Neural progenitor cell (in vitro differentiated cells): ENCODE measurements around the gene EP400. TPM values are rescaled to one million over a fixed set of nuclear protein-coding genes. Genes with fewer than 3 reads are reported as not detected.

Experiments
- DNase-seq: peaks from one replicate; pipeline ENCODE4 v3.0.0-alpha.2; 2016; ENCODE audit warnings: low spot score
- H2AFZ ChIP-seq: fragments of 200-600 bp; sonication (generic); replicated peaks from 2 replicates; pipeline ENCODE4 v1.6.1; 2016; ENCODE audit warnings: antibody characterized with exemption
- H3F3A ChIP-seq: fragments of 200-600 bp; sonication (generic); 2 replicates; pipeline ENCODE4 v1.6.1; 2016; ENCODE audit warnings: antibody characterized with exemption, low read depth
- H3K27ac ChIP-seq: fragments of 200-600 bp; sonication (generic); 2 replicates; pipeline ENCODE4 v1.5.1; 2016; ENCODE audit warnings: mild to moderate bottlenecking
- H3K27me3 ChIP-seq: fragments of 200-600 bp; sonication (generic); 2 replicates; pipeline ENCODE4 v1.6.1; 2016; ENCODE audit warnings: mild to moderate bottlenecking, moderate library complexity
- H3K36me3 ChIP-seq: fragments of 200-600 bp; sonication (generic); 2 replicates; pipeline ENCODE4 v1.5.1; 2016
- H3K4me1 ChIP-seq: fragments of 200-600 bp; sonication (generic); 2 replicates; pipeline ENCODE4 v1.6.1; 2016; ENCODE audit warnings: mixed run types
- H3K4me2 ChIP-seq: fragments of 200-600 bp; sonication (generic); 2 replicates; pipeline ENCODE4 v1.6.1; 2016
- H3K4me3 ChIP-seq: fragments of 200-600 bp; sonication (generic); 2 replicates; pipeline ENCODE4 v1.5.1; 2016
- H3K79me2 ChIP-seq: fragments of 200-600 bp; sonication (generic); 2 replicates; pipeline ENCODE4 v1.6.1; 2016; ENCODE audit warnings: low read depth
- H3K9ac ChIP-seq: fragments of 200-600 bp; sonication (generic); 2 replicates; pipeline ENCODE4 v1.6.1; 2016
- H3K9me3 ChIP-seq: fragments of 200-600 bp; sonication (generic); 2 replicates; pipeline ENCODE4 v1.5.1; 2016; ENCODE audit warnings: low read depth
- H4K20me1 ChIP-seq: fragments of 200-600 bp; sonication (generic); 2 replicates; pipeline ENCODE4 v1.6.1; 2016; ENCODE audit warnings: low read depth
- H3K27ac Mint-ChIP-seq: 3 replicates; pipeline ENCODE4 v1.8.0; 2021; ENCODE audit warnings: mixed read lengths
- H3K27me3 Mint-ChIP-seq: 2 replicates; pipeline ENCODE4 v1.8.0; 2022; ENCODE audit warnings: low read depth, mild to moderate bottlenecking, inconsistent platforms, moderate library complexity, mixed read lengths; ENCODE audit not compliant: insufficient read depth
- H3K36me3 Mint-ChIP-seq: 3 replicates; pipeline ENCODE4 v1.8.0; 2021; ENCODE audit warnings: mixed read lengths
- H3K4me1 Mint-ChIP-seq: 3 replicates; pipeline ENCODE4 v1.8.0; 2021; ENCODE audit warnings: mixed read lengths
- H3K4me3 Mint-ChIP-seq: 3 replicates; pipeline ENCODE4 v1.8.0; 2021; ENCODE audit warnings: mild to moderate bottlenecking, moderate library complexity, mixed read lengths
- H3K9me3 Mint-ChIP-seq: 3 replicates; pipeline ENCODE4 v1.8.0; 2020; ENCODE audit warnings: mixed read lengths
- CTCF ChIP-seq: fragments of 200-600 bp; sonication (generic); IDR thresholded peaks from 2 replicates; pipeline ENCODE4 v1.5.1; 2017; ENCODE audit warnings: antibody characterized with exemption, mild to moderate bottlenecking
- EZH2 ChIP-seq: fragments of 200-600 bp; sonication (generic); IDR thresholded peaks from 2 replicates; pipeline ENCODE4 v1.6.1; 2017; ENCODE audit warnings: antibody characterized with exemption, mild to moderate bottlenecking, moderate library complexity
- EZH2phosphoT487 ChIP-seq: fragments of 200-600 bp; sonication (generic); IDR thresholded peaks from 2 replicates; pipeline ENCODE4 v1.6.1; 2017; ENCODE audit warnings: antibody characterized with exemption
- total RNA-seq: library from RNA; depleted of rRNA; stranded (reverse); fragments of >200 nt; gene quantifications from 2 replicates; pipeline ENCODE4 v1.2.3, GENCODE V29; 2015; ENCODE audit warnings: low replicate concordance

EP400 gene
- total RNA-seq, 1 donor from 2014 or later, result 16.3 TPM

GRCh38 chr12:132069336-132069985 is 119.7 kb downstream of the EP400 start:
- Mint-ChIP-seq H3K9me3 (no peaks in the 10 kb centered on the region), H3K27ac (no peak overlapping the region), H3K4me1 (no peaks in the 10 kb centered on the region), H3K4me3 (no peak overlapping the region), H3K27me3 (peaks cover 6% of the 10 kb centered on the region), H3K36me3 (peaks cover 13% of the 10 kb centered on the region)
- no peaks in the 10 kb centered on the region for H3K79me2 ChIP-seq
- H3K9me3 ChIP-seq, result no peaks in the 10 kb centered on the region
- no peaks in the 10 kb centered on the region for H3K27me3 ChIP-seq
- no peaks in the 10 kb centered on the region for H4K20me1 ChIP-seq
- TF ChIP-seq EZH2 (no peak), EZH2phosphoT487 (no peak), CTCF (no peak)
- H3K27ac ChIP-seq, result no peak overlapping the region
- H3K4me2 ChIP-seq, result no peak overlapping the region
- no peaks in the 10 kb centered on the region for H3F3A ChIP-seq
- H3K9ac ChIP-seq, result no peak overlapping the region
- H2AFZ ChIP-seq, result no peak overlapping the region
- H3K36me3 ChIP-seq, result no peaks in the 10 kb centered on the region
- no peak for DNase-seq
- H3K4me3 ChIP-seq, result no peak overlapping the region
- H3K4me1 ChIP-seq, result no peaks in the 10 kb centered on the region

- DNase-seq, result no peak
- Mint-ChIP-seq H3K36me3 (peaks cover 13% of the 10 kb centered on the region), H3K27ac (no peak overlapping the region), H3K27me3 (peaks cover 7% of the 10 kb centered on the region), H3K4me3 (no peak overlapping the region), H3K4me1 (no peaks in the 10 kb centered on the region), H3K9me3 (no peaks in the 10 kb centered on the region)
- H4K20me1 ChIP-seq, result no peaks in the 10 kb centered on the region
- H3K9ac ChIP-seq, result no peak overlapping the region
- no peak overlapping the region for H3K4me2 ChIP-seq
- H3K36me3 ChIP-seq, result no peaks in the 10 kb centered on the region
- no peaks in the 10 kb centered on the region for H3K9me3 ChIP-seq
- TF ChIP-seq CTCF, result no peak
- no peak for TF ChIP-seq EZH2phosphoT487
- TF ChIP-seq EZH2, result no peak
- no peaks in the 10 kb centered on the region for H3F3A ChIP-seq
- no peaks in the 10 kb centered on the region for H3K79me2 ChIP-seq
- no peak overlapping the region for H2AFZ ChIP-seq
- no peaks in the 10 kb centered on the region for H3K4me1 ChIP-seq
- H3K27me3 ChIP-seq, result no peaks in the 10 kb centered on the region
- H3K27ac ChIP-seq, result no peak overlapping the region
- H3K4me3 ChIP-seq, result no peak overlapping the region
These were observed 120.6 kb downstream of the EP400 start for GRCh38 chr12:132070298-132070697.

GRCh38 chr12:132071040-132071810 is 121.5 kb downstream of the EP400 start:
- Histone ChIP-seq H4K20me1 (no peaks in the 10 kb centered on the region), H3K4me2 (no peak overlapping the region), H3K79me2 (no peaks in the 10 kb centered on the region), H3K4me3 (no peak overlapping the region), H3K9me3 (no peaks in the 10 kb centered on the region), H3K4me1 (no peaks in the 10 kb centered on the region), H3K9ac (no peak overlapping the region), H3K36me3 (no peaks in the 10 kb centered on the region), H3K27me3 (no peaks in the 10 kb centered on the region), H2AFZ (no peak overlapping the region), H3F3A (no peaks in the 10 kb centered on the region), H3K27ac (no peak overlapping the region)
- no peak overlapping the region for H3K4me3 Mint-ChIP-seq
- no peak for TF ChIP-seq CTCF
- TF ChIP-seq EZH2phosphoT487, result no peak
- no peak for TF ChIP-seq EZH2
- no peak for DNase-seq
- no peaks in the 10 kb centered on the region for H3K4me1 Mint-ChIP-seq
- peaks cover 17% of the 10 kb centered on the region for H3K36me3 Mint-ChIP-seq
- H3K27me3 Mint-ChIP-seq, result peaks cover 8% of the 10 kb centered on the region
- H3K27ac Mint-ChIP-seq, result no peak overlapping the region
- no peaks in the 10 kb centered on the region for H3K9me3 Mint-ChIP-seq
